Adipocyte (in vitro differentiated cells): ENCODE results near the gene PPP1R15B.

Experiments used
- DNase-seq: peaks from one replicate; pipeline ENCODE4 v3.0.0-alpha.2; 2015; ENCODE audit warnings: low read depth
- H3K27me3 ChIP-seq: replicated peaks from 2 replicates; pipeline ENCODE4 v1.7.0; 2013; ENCODE audit warnings: mild to moderate bottlenecking, low read length, moderate library complexity; ENCODE audit not compliant: control insufficient read depth, insufficient read depth
- H3K36me3 ChIP-seq: 2 replicates; pipeline ENCODE4 v1.7.0; 2013; ENCODE audit warnings: low read length, mild to moderate bottlenecking, moderate library complexity; ENCODE audit not compliant: control insufficient read depth, insufficient read depth, severe bottlenecking
- H3K4me1 ChIP-seq: 2 replicates; pipeline ENCODE4 v1.7.0; 2013; ENCODE audit warnings: mild to moderate bottlenecking, low read length, moderate library complexity; ENCODE audit not compliant: control insufficient read depth, insufficient read depth
- H3K4me3 ChIP-seq: 2 replicates; pipeline ENCODE4 v1.7.0; 2013; ENCODE audit warnings: mild to moderate bottlenecking, low read length, moderate library complexity
- H3K9ac ChIP-seq: 2 replicates; pipeline ENCODE4 v1.7.0; 2013; ENCODE audit warnings: mild to moderate bottlenecking, low read length, moderate library complexity
- H3K9me3 ChIP-seq: 2 replicates; pipeline ENCODE4 v1.7.0; 2013; ENCODE audit warnings: mild to moderate bottlenecking, low read length, moderate library complexity; ENCODE audit not compliant: control insufficient read depth

PPP1R15B gene

DNA sequence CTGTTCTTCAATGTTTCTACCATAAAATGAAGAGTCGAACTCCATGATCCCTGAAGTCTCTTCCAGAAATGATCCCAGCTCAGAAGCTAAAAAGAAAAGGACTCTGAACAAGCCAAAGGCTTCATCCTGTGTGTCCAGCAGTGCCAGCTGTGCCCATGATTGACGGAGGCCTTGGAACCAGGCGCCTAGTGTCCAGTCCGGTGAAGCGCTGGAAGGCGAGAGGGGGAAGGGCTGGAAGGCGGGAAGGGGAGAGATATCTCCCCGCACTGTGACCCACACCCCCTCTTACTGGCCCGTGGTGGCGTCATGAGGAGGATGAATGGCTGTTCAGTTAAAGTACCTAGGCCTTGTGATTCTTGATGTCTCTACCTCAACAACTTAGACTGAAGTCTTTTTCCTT lies 41.4 kb downstream of the PPP1R15B start:
- no peak for DNase-seq
- H3K9ac ChIP-seq = no peak overlapping the region
- H3K4me1 ChIP-seq = no peaks in the 10 kb centered on the region
- H3K27me3 ChIP-seq = peaks cover 73% of the 10 kb centered on the region
- no peak overlapping the region for H3K4me3 ChIP-seq
- no peaks in the 10 kb centered on the region for H3K36me3 ChIP-seq
- no peaks in the 10 kb centered on the region for H3K9me3 ChIP-seq

DNA sequence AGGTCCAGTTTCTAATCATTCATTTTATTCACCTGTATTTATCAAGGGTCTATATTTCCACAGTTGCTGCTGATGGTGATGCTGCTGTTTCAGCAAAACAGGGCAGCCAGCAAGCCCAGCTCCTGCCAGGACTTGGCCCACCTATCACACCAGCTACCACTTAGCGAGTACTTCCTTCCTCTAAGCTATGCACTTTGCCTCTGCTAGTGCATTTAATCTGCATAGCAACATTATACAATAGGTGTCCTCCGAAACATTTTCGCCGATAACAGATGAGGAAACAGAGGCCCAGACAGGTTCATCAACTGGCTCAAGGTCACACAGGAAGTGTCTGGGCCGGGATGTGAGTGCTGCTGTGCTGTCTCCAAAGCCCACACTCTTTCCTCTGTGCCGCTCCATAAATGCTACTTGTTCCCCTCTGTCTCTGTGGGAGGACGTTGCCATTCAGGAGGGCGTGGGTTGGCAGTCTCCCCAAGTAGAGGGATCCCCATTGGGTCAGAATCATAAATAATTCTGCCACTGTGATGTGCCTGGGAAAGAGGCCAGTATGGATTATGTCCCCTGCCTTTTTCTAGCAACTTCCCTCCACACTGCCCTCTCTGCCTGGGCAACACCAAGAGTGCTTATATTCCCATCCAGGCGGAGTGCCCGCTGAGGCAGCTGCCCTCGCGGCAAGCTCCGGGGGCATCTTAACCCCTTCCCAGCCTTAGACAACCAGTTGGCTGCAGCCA lies 42.5 kb downstream of the PPP1R15B start:
- H3K36me3 ChIP-seq = no peaks in the 10 kb centered on the region
- no peaks in the 10 kb centered on the region for H3K9me3 ChIP-seq
- H3K9ac ChIP-seq = no peak overlapping the region
- DNase-seq = no peak
- H3K4me3 ChIP-seq = no peak overlapping the region
- H3K4me1 ChIP-seq = no peaks in the 10 kb centered on the region
- H3K27me3 ChIP-seq = peaks cover 74% of the 10 kb centered on the region

DNA sequence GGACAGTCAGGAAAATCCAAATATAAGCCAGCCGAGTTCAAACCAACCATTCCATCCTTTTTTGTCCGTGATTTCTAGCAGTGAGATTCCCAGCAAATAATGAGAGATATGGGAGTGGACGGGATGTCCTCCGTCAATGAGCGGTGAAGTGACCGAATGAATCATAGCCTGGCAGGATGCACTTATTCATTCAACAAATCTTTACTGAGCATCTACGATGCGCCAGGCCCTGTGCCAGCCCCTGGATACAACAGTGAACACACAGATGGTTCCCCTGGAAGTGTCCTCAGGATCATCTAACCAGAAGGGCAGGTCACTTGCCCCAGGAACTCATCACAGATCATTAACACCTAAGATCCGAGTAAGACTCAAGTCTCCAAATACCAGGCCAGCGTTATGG lies 43.7 kb downstream of the PPP1R15B start:
- no peak for DNase-seq
- H3K27me3 ChIP-seq = peaks cover 68% of the 10 kb centered on the region
- H3K9me3 ChIP-seq = no peaks in the 10 kb centered on the region
- H3K4me1 ChIP-seq = peaks cover 6% of the 10 kb centered on the region
- H3K36me3 ChIP-seq = no peaks in the 10 kb centered on the region
- no peak overlapping the region for H3K9ac ChIP-seq
- no peak overlapping the region for H3K4me3 ChIP-seq

GRCh38 chr1:204367193-204367858 lies 44.3 kb downstream of the PPP1R15B start:
- no peaks in the 10 kb centered on the region for H3K36me3 ChIP-seq
- no peak for DNase-seq
- H3K4me3 ChIP-seq = no peak overlapping the region
- H3K27me3 ChIP-seq = peaks cover 71% of the 10 kb centered on the region
- no peaks in the 10 kb centered on the region for H3K9me3 ChIP-seq
- no peak overlapping the region for H3K9ac ChIP-seq
- H3K4me1 ChIP-seq = peaks cover 7% of the 10 kb centered on the region

GRCh38 chr1:204366759-204367158 lies 44.9 kb downstream of the PPP1R15B start:
- DNase-seq = peak; percentile 29
- Histone ChIP-seq H3K36me3 (no peaks in the 10 kb centered on the region), H3K9me3 (no peaks in the 10 kb centered on the region), H3K27me3 (peaks cover 71% of the 10 kb centered on the region), H3K4me1 (peaks cover 7% of the 10 kb centered on the region), H3K4me3 (no peak overlapping the region), H3K9ac (no peak overlapping the region)

DNA sequence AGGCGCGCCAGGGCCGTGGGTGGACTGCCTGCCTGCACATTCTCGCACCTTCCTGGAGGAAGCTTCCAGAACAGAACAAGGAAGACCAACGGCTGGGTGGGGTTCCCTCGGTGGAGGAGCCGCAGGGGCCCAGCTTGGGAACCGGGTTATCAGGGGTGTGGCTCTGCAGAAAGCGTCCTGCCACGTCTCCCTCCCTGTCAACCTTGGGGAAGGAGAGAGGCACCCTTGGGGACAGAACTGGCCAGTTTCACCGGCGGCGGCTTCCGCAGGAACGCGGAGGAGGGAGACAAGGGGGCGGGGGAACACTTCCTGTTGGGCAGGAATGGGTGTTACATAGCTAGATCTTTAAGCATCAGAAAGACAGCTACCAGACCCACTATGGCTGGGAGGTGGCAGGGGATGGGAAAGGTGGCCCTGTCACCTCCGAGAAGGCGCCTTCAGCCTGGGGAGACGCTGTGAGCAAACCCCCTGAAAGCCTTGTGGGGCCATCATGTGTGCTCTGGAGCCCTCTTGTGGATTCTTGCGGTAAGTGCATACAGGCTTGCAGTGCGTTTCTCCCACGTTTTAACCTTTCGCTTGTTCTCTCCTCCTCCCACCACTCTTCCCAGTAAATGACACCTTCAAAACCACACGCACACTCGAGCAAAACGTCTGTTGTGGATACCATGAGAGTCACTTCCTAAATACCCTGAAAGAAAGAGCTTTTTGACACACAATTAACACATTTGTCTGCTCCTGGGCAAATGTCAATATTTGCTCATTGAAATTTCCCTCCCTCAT lies 48.1 kb downstream of the PPP1R15B start:
- peaks cover 51% of the 10 kb centered on the region for H3K27me3 ChIP-seq
- H3K9ac ChIP-seq = peak overlapping the region; percentile 76
- H3K4me3 ChIP-seq = peak overlapping the region; percentile 80
- H3K36me3 ChIP-seq = no peaks in the 10 kb centered on the region
- H3K9me3 ChIP-seq = no peaks in the 10 kb centered on the region
- peaks cover 7% of the 10 kb centered on the region for H3K4me1 ChIP-seq
- peak; percentile 89 for DNase-seq

- Histone ChIP-seq H3K27me3 (peaks cover 47% of the 10 kb centered on the region), H3K9ac (peak overlapping the region; percentile 76), H3K4me3 (peak overlapping the region; percentile 80), H3K9me3 (no peaks in the 10 kb centered on the region), H3K36me3 (no peaks in the 10 kb centered on the region), H3K4me1 (peaks cover 7% of the 10 kb centered on the region)
- DNase-seq = no peak
Observed at GRCh38 chr1:204362984-204363334, 48.7 kb downstream of the PPP1R15B start.

GRCh38 chr1:204361781-204362180 lies 49.8 kb downstream of the PPP1R15B start:
- Histone ChIP-seq H3K9me3 (no peaks in the 10 kb centered on the region), H3K4me3 (no peak overlapping the region), H3K4me1 (peaks cover 17% of the 10 kb centered on the region), H3K27me3 (peaks cover 35% of the 10 kb centered on the region), H3K9ac (no peak overlapping the region), H3K36me3 (no peaks in the 10 kb centered on the region)
- DNase-seq = no peak

DNA sequence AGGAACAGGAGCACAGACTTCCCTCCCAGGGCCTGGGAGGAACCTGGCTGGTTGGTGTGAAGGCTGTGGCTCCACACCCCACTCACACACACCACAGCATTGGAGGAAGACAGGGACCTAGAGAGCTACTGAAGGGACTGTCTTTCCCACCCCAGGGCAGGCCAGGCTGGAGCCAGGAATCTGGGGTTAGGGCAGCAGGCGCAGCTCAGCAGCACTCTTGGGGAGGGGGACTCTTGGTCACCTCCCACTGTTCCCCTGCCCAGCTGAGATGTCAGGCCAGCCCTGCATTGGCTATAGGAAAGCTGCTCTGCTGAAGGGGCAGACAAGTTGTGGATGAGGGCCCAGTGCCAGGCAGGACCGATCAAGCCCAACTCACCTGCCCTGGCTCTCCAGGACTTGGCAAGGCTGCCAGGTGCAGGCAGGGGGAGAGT lies 50.3 kb downstream of the PPP1R15B start:
- Histone ChIP-seq H3K9me3 (no peaks in the 10 kb centered on the region), H3K4me3 (no peak overlapping the region), H3K27me3 (peaks cover 34% of the 10 kb centered on the region), H3K4me1 (peaks cover 18% of the 10 kb centered on the region), H3K36me3 (no peaks in the 10 kb centered on the region), H3K9ac (no peak overlapping the region)
- no peak for DNase-seq

DNA sequence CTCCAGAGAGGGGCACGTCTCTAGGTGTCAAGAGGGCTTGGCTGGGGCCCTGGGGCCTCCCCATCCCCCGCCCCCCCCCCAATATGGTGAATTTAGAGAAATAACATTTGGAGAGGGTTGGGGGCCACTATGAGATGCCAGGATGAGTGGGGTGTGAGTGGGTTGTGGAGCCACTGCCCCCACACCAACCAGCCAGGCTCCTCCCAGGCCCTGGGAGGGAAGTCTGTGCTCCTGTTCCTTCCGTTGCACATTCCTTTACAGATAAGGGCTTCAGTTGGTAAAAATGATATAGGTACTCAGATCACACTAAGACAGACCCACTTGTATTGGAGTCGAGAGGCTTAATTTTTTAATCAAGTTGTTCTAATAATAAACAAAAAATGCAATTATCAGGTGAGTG lies 51.3 kb downstream of the PPP1R15B start:
- no peaks in the 10 kb centered on the region for H3K9me3 ChIP-seq
- no peaks in the 10 kb centered on the region for H3K36me3 ChIP-seq
- H3K27me3 ChIP-seq = peaks cover 26% of the 10 kb centered on the region
- H3K4me3 ChIP-seq = no peak overlapping the region
- no peak for DNase-seq
- H3K9ac ChIP-seq = no peak overlapping the region
- H3K4me1 ChIP-seq = peaks cover 18% of the 10 kb centered on the region

DNA sequence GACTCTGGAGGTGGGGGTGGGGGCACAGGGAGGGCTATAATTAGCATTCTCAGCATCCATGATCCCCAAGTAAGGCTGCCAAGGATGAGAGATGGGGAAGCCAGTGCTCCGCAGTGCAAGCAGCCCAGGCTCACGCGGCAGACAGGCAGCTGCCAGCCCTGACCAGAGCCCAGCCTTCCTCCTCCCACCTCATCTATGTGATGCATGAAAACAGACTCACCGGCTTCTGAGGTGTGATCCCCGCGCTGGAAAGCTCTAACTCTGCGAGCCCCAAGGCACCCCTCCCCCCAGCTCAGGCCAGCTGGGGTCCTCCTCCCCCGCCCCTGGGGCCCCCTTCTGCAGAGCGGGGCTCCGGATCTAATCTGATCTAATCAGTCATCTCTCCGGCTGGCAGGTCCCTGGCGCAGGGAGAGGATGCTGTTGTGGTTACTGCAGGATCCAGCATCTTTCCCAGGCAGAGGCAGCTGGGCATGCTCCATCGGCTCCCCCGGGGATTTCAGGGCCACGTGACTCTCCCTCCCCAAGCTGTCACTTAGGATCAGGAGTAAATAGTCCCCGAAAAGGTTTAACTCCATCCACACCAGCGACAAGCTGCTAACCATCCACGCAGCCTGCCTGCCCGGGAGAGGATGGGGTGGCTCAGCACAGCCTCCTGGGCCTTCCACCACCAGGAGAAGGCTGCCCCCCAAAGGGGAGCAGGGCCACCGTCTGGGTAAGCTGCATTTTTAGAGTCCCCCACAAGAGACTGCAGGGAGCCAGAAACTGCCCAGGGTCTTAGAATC lies 52.0 kb downstream of the PPP1R15B start, which contains the start of gene PLEKHA6:
TSS of gene PLEKHA6 (minus strand) at position 456 of the 782 bp plus-strand sequence. CDS start 86,202 bp downstream, outside the sequence.
- H3K4me3 ChIP-seq = no peak within 1 kb of the TSS
- H3K36me3 ChIP-seq = no peaks in the 10 kb centered on the region
- H3K4me1 ChIP-seq = peaks cover 18% of the 10 kb centered on the region
- no peak within 1 kb of the TSS for H3K9ac ChIP-seq
- peak; percentile 69 for DNase-seq
- peaks cover 19% of the 10 kb centered on the region for H3K27me3 ChIP-seq
- H3K9me3 ChIP-seq = no peaks in the 10 kb centered on the region
